ENCODE measurements around the gene LIN52. TPM values are rescaled to one million over a fixed set of nuclear protein-coding genes. Genes with fewer than 3 reads are reported as not detected.
A peak's percentile ranks its signal among the peaks of the same experiment; 100 is the strongest.

The LIN52 gene
- total and polyA plus RNA-seq, 2 of the 8 experiments (the other 6 are each of a cell fraction or from before 2014, with no cell fraction given): 6.8 to 11.6 TPM

DNA sequence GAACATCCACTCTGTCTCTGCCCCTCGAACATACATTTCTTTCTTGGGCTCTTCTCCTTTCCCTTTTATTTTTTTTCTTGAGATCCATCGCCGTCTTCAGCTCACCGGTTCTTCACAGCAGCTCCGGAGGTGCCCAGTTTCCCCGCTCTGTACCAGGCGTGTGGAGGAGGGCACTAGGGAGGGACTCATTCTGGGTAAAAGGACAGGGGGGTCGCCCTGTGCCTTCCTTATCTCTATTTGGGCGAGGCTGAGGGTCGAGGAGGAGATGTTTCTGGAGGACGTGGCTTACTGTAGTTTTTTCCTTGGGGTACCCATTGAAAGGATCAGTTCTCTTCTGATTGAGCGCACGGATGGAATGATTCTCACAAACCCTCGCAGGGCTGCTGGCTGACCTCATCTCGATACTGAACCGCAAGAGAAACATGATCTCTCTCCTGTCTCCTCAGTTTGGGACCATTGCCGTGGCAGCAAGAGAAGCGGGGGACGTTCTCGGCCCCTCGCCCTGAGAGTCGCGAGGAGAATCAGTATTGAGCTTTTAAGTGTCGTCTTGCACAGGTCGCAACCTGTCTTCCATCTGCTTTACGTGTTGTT is 386 bp downstream of the LIN52 start:
- Histone ChIP-seq H2BK12ac (ENCODE audit: low read depth, low read length) (peak overlapping the region; percentile 41; the same call in 1 of the 2 replicates), H4K20me1 (replicated peaks in 1 of 2; ENCODE audit: control insufficient read depth in 1 of 2, insufficient read depth in 2 of 2, low read length in 2 of 2) (no peaks in the 10 kb centered on the region), H2BK20ac (ENCODE audit: low read length) (no peak overlapping the region), H3K23me2 (ENCODE audit: low read depth, low read length) (peaks cover 7% of the 10 kb centered on the region; the same call in 1 of the 2 replicates), H3K79me2 (ENCODE audit: control insufficient read depth in 1 of 2, insufficient read depth in 2 of 2, low read length in 2 of 2) (peaks cover 3 to 57% of the 10 kb centered on the region in 2 experiments; a peak in 3 of 4 replicates), H3K56ac (replicated peaks; ENCODE audit: insufficient read length, low read depth, low read length) (no peak overlapping the region), H3K4ac (replicated peaks; ENCODE audit: insufficient read length, low read depth, low read length) (no peak overlapping the region), H2BK120ac (replicated peaks; ENCODE audit: low read depth, low read length) (no peak overlapping the region), H3K4me1 (replicated peaks in 1 of 4; ENCODE audit: control insufficient read depth in 3 of 4, insufficient read depth in 4 of 4, low read length in 3 of 4) (peaks cover 0 to 3% (median 2%) of the 10 kb centered on the region in 4 experiments; a peak in 4 of 7 replicates), H3K36me3 (ENCODE audit: control insufficient read depth in 2 of 4, insufficient read depth in 4 of 4, low read length in 3 of 4) (no peaks in the 10 kb centered on the region), H2AFZ (ENCODE audit: low read length) (0 out of 2 replicates have a peak overlapping the region, but pooled peaks have one; percentile 1), H3K14ac (ENCODE audit: insufficient read length) (no peak overlapping the region), H3K18ac (ENCODE audit: extremely low read depth, low read length) (no peak overlapping the region), H4K91ac (replicated peaks; ENCODE audit: insufficient read length, low read length) (no peak overlapping the region), H2AK5ac (ENCODE audit: low read depth, low read length) (peak overlapping the region; percentile 7; the same call in 1 of the 2 replicates), H3K23ac (ENCODE audit: insufficient read length) (no peak overlapping the region), H3K79me1 (ENCODE audit: low read depth, low read length) (no peaks in the 10 kb centered on the region; the same call in 1 of the 2 replicates), H3K27ac (ENCODE audit: low read depth, low read length) (peak overlapping the region; percentile 85), H3K4me3 (ENCODE audit: extremely low read depth in 1 of 4, insufficient read depth in 2 of 4, low read depth in 3 of 4, low read length in 4 of 4) (peak overlapping the region; percentile 66 to 98 (median 84)), H4K5ac (ENCODE audit: insufficient read length, low read depth, low read length) (no peak overlapping the region), H3K4me2 (ENCODE audit: insufficient read depth in 1 of 2, low read depth in 2 of 2, low read length in 2 of 2) (peak overlapping the region; percentile 64 to 78), H3K9ac (replicated peaks in 1 of 4; ENCODE audit: extremely low read depth in 1 of 4, low read depth in 3 of 4, low read length in 3 of 4) (peak overlapping the region; percentile 85 to 99 (median 98)), H3K9me3 (ENCODE audit: insufficient read depth in 2 of 2, low read depth in 1 of 2, low read length in 1 of 2) (no peaks in the 10 kb centered on the region), H2BK15ac (ENCODE audit: low read length) (no peak overlapping the region), H2BK5ac (ENCODE audit: low read depth, low read length) (peak overlapping the region; percentile 87; the same call in 1 of the 2 replicates), H4K8ac (ENCODE audit: extremely low read depth, insufficient read depth, low read length) (peak overlapping the region; percentile 99; the same call in 1 of the 2 replicates), H3K27me3 (replicated peaks in 1 of 4; ENCODE audit: control insufficient read depth in 3 of 4, extremely low read depth in 1 of 4, insufficient read depth in 3 of 4, low read length in 3 of 4) (no peaks in the 10 kb centered on the region)
- CTCF ChIA-PET (ENCODE audit: partially characterized antibody): interaction anchor here (0.6 kb wide), 1 partner anchor 106 kb away, joined by 3 read pairs; no protein-coding TSS in a partner anchor
- POLR2A ChIA-PET (ENCODE audit: partially characterized antibody): interaction anchor here (0.6 to 5.4 kb wide), 7 partner anchors 9 to 261 kb away, joined by 3 to 26 read pairs (median 3); no protein-coding TSS in a partner anchor
- WGBS, 2 experiments (ENCODE audit: extremely low coverage in 1 of 2, insufficient coverage in 1 of 2, insufficient read length in 1 of 2, insufficient replicate concordance in 2 of 2, low coverage in 1 of 2, low lambda C conversion rate in 2 of 2, missing lambda C conversion rate in 1 of 2): 2% methylated on average over 26 of the region's 26 CpGs; no CpG with 5 or more reads in 1 of the 2 experiments
- no peak for FAIRE-seq
- peak in 1 of 2 experiments; percentile 1 for DNase-seq (ENCODE audit: low read depth in 1 of 2, low spot score in 2 of 2)
- peak; percentile 60; the same call in 1 of the 2 replicates for TF ChIP-seq KDM5A (IDR thresholded peaks at IDR 0.05; ENCODE audit: low read length)
- peak in 1 of 2 experiments; percentile 30; a peak in 1 of 4 replicates for TF ChIP-seq HDAC2 (IDR thresholded peaks at IDR 0.05; ENCODE audit: borderline replicate concordance in 1 of 2, low read depth in 2 of 2, low read length in 2 of 2)
- no peak for TF ChIP-seq GTF2F1 (IDR thresholded peaks at IDR 0.05; ENCODE audit: borderline replicate concordance, low read depth, low read length)
- TF ChIP-seq POLR2A (IDR thresholded peaks at IDR 0.05; ENCODE audit: control extremely low read depth in 1 of 2, low read depth in 2 of 2, low read length in 2 of 2): peak; percentile 62 to 75; a peak in 2 of 3 replicates
- TF ChIP-seq PHF8 (conservative IDR thresholded peaks at IDR 0.05; ENCODE audit: low read depth, low read length): peak; percentile 76
- no peak for TF ChIP-seq SP2 (IDR thresholded peaks at IDR 0.05; ENCODE audit: low read length)
- TF ChIP-seq SIN3A (conservative IDR thresholded peaks at IDR 0.05 in 1 of 2, IDR thresholded peaks at IDR 0.05 in 1 of 2; ENCODE audit: low read depth in 1 of 2, low read length in 2 of 2): no peak; a peak in 1 of 4 replicates
- no peak for TF ChIP-seq SAP30 (IDR thresholded peaks at IDR 0.05; ENCODE audit: insufficient read depth, insufficient replicate concordance, low read length)
- TF ChIP-seq NRF1 (IDR thresholded peaks at IDR 0.05; ENCODE audit: low read depth, low read length): no peak
- 0 out of 2 replicates have a peak, but pooled peaks have one; percentile 11 for TF ChIP-seq TBP (IDR thresholded peaks at IDR 0.05; ENCODE audit: low read depth, low read length)
- TF ChIP-seq ASH2L (IDR thresholded peaks at IDR 0.05; ENCODE audit: low read length): peak; percentile 24
- TF ChIP-seq POLR2AphosphoS5 (IDR thresholded peaks at IDR 0.05; ENCODE audit: low read depth, low read length): peak; percentile 48

All from H1 (cell line).